HG03095 (cell line): ENCODE results near the gene MYH13.

Experiments
- ATAC-seq: cut with Tn5 transposase; IDR thresholded peaks from one replicate; pipeline ENCODE4 v1.9.1; 2021; ENCODE audit warnings: moderate library complexity; ENCODE audit not compliant: unreplicated experiment

MYH13 gene

GRCh38 chr17:10262451-10262850 lies 110.4 kb downstream of the MYH13 start:
- no peak for ATAC-seq

- ATAC-seq = no peak
Observed at GRCh38 chr17:10261098-10261497, 111.7 kb downstream of the MYH13 start.

GRCh38 chr17:10251212-10251948 lies 121.4 kb downstream of the MYH13 start:
- ATAC-seq = peak; percentile 69
